GM19239 (cell line): ENCODE data around the gene NOS3.
A peak's percentile ranks its signal among the peaks of the same experiment; 100 is the strongest.
"Not testable (repeated sequence)": the region's sequence is repeated elsewhere in the genome, so short reads cannot be mapped to it uniquely, and the experiment has no call there.

Source experiments
- DNase-seq: peaks from one replicate; pipeline ENCODE4 v3.0.0; 2011; ENCODE audit warnings: low spot score; ENCODE audit not compliant: insufficient read length
- FAIRE-seq: peaks from 2 replicates; lab custom pipeline; 2011; peaks lifted over from hg19 to GRCh38; lab: Jason Lieb, UNC

The NOS3 gene

GRCh38 chr7:151012031-151012692 is 21.3 kb downstream of the NOS3 start:
- DNase-seq (no peak), FAIRE-seq (no peak)

- no peak for FAIRE-seq
- DNase-seq: no peak
Measured at GRCh38 chr7:151012911-151013347, 22.1 kb downstream of the NOS3 start.

GRCh38 chr7:151013356-151013732 is 22.5 kb downstream of the NOS3 start:
- no peak for DNase-seq
- FAIRE-seq: no peak

GRCh38 chr7:151013733-151014497 is 23.1 kb downstream of the NOS3 start:
- peak; percentile 58 for FAIRE-seq

GRCh38 chr7:151014950-151015349 is 24.1 kb downstream of the NOS3 start:
- DNase-seq (no peak), FAIRE-seq (no peak)

More at GRCh38 chr7:151013733-151014497, 23.1 kb downstream of the NOS3 start:
- peak; percentile 84 for DNase-seq

GRCh38 chr7:151015967-151016366 is 25.1 kb downstream of the NOS3 start:
- DNase-seq: no peak
- FAIRE-seq: no peak

DNA sequence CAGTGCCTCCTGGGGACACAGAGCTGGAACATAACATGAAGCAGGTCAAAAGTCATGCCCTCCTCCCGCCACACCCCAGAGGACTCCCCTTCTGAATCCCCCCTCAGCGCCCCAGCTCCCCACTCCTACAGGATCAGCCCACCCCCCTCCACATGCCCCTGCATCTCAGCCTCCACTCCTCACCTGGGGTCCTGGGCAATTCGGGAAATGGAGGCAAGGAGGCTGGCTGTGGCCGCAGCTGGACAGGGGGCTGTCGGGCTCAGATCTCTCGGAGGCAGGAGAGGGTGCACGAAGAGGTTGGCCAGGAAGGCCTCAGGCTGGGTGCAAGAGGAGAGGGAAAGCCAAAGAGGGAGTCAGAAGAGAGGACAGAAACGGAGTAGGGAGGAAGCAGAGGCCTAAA is 25.7 kb downstream of the NOS3 start:
- FAIRE-seq (no peak), DNase-seq (no peak)

- DNase-seq (no peak), FAIRE-seq (no peak)
Measured at GRCh38 chr7:151016942-151017341, 26.1 kb downstream of the NOS3 start.

DNA sequence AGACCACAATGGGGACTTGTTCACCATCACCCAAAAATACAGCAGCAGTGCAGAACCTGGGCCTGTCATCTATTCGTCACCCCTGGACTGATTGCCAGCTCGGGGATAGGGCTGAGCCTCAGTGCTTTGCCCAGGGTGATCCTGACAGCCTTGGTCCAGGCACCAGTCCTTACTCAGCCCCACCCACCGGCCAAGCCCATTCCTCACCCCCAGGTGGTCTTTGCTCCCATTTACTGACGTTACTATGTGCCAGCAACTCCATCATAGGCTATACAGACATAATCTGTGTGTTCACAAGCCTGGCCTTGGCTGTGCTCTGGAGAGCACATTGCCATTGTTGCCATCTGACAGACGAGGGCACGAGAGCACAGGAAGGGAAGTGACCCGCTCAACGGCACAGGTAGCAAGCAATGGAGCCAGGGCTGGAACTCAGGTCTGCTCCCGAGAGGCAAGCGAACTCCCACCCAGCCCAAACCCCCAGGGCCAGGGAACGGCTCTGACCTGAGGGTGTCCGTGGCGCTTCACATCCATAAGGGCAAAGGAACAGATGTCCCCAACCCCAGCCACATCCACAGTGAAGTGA is 26.6 kb downstream of the NOS3 start:
- FAIRE-seq: no peak
- no peak for DNase-seq

GRCh38 chr7:151017953-151018420 is 27.2 kb downstream of the NOS3 start:
- DNase-seq: peak; percentile 80
- no peak for FAIRE-seq

DNA sequence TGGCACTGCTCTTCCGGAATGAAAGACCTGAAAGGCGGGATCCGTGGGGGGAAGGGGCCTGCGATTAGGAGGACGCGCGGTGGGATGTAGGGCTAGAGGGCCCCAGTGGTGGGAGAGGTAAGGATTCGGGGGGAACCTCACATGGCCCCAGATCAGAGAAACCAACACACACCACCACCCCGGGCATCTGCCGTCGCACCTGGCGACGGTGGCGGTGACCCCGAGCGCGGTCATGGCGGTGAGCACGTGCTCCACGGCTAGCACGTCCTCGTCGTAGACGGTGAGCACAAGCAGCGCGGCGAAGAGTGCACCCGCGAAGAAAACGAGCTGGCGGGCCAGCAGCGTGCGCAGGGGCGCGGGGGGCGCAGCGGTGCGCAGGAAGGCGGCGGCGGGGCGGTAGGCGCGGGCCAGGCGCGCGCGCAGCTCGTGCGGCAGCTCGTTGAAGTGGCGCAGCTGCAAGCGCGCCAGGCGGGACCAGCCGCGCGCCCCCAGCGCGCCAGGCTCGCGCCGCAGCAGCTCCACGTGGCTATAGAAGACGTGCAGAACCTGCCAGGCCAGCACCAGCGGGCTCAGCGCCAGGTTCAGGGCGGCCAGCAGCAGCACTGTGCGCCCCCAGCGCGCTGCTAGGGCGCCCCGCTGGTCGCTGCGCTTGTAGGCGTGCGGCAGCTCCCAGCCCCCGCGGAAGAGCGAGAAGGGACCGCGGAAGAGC is 27.8 kb downstream of the NOS3 start:
- DNase-seq: no peak
- FAIRE-seq: no peak

GRCh38 chr7:151019130-151019447 is 28.3 kb downstream of the NOS3 start:
- no peak for FAIRE-seq
- no peak for DNase-seq

GRCh38 chr7:151020231-151020630 is 29.4 kb downstream of the NOS3 start:
- no peak for FAIRE-seq
- DNase-seq: no peak

DNA sequence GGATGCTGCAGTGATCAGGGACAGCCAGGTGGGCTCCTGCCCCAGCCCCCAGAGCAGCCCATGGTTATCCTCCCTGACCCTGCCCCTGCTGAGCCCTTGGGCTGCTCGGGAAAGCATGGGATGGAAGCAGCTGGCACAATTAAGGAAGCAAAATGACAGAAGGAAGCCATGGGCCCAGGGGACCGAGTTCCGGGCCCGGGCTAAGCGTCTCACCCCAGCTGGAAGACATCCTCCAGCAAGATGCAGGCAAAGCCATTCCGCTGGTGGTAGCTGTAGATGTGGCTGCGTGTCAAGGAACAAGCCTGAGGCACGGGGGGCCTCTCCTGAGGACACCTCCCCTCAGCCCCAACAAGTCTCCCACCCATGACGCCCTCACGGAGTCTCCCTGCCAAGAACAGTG is 32.4 kb downstream of the NOS3 start:
- DNase-seq (no peak), FAIRE-seq (no peak)

- FAIRE-seq (no peak), DNase-seq (no peak)
Measured at GRCh38 chr7:151024435-151025056, 33.7 kb downstream of the NOS3 start, which contains the start of gene ATG9B. Gene ATG9B, minus strand, starts transcription at chr7:151024494. Its CDS starts 71 bp downstream, at chr7:151024423.

GRCh38 chr7:151025924-151026671 is 35.3 kb downstream of the NOS3 start:
- FAIRE-seq: no peak
- DNase-seq: no peak

GRCh38 chr7:151026771-151027727 is 36.2 kb downstream of the NOS3 start:
- FAIRE-seq: not testable (repeated sequence)

DNA sequence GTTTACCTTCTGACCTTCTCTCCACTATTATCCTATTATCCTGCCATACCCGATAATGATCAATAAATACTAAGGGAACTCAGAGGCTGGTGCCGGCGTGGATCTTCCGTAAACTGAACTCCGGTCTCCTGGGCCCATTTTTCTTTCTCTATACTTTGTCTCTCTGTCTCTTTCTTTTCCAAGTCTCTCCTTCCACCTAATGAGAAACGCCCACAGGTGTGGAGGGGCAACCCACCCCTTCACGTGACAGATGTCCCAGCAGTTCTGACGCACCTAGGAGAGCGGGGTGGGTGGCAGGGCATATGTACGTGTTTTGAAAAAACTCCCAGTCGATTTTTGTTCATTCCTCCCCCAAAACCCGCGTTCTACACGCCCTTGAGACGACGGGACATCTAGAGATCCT is 36.9 kb downstream of the NOS3 start:
- not testable (repeated sequence) for FAIRE-seq

More at GRCh38 chr7:151026771-151027727, 36.2 kb downstream of the NOS3 start:
- not testable (repeated sequence) for DNase-seq

More for the DNA sequence above, 36.9 kb downstream of the NOS3 start:
- DNase-seq: not testable (repeated sequence)
